Fibroblast of lung (primary cell): Measurements from ENCODE around the gene MAPT. TPM values are rescaled to one million over a fixed set of nuclear protein-coding genes. Genes with fewer than 3 reads are reported as not detected.

Experiments
- DNase-seq, 2 donors: peaks; one replicate each; pipeline versions ENCODE4 v3.0.0 to v3.0.0-alpha.2; 2010; ENCODE audit warnings: low read depth in 2 of 2
- H2AFZ ChIP-seq: 2 replicates; pipeline ENCODE4 v1.5.1; 2012; ENCODE audit warnings: low read length, control low read depth, inconsistent platforms
- H3K27ac ChIP-seq: 2 replicates; pipeline ENCODE4 v1.5.1; 2011; ENCODE audit warnings: low read length, control low read depth; ENCODE audit not compliant: insufficient read depth
- H3K27me3 ChIP-seq: 2 replicates; pipeline ENCODE4 v1.5.1; 2011; ENCODE audit warnings: mild to moderate bottlenecking, low read length; ENCODE audit not compliant: control insufficient read depth, insufficient read depth
- H3K36me3 ChIP-seq: 2 replicates; pipeline ENCODE4 v1.5.1; 2011; ENCODE audit warnings: low read length; ENCODE audit not compliant: control insufficient read depth, insufficient read depth
- H3K4me1 ChIP-seq: 2 replicates; pipeline ENCODE4 v1.5.1; 2011; ENCODE audit warnings: low read length; ENCODE audit not compliant: control insufficient read depth, insufficient read depth; ENCODE audit errors: extremely low read depth
- H3K4me2 ChIP-seq: 2 replicates; pipeline ENCODE4 v1.5.1; 2011; ENCODE audit warnings: low read length, control low read depth; ENCODE audit not compliant: insufficient read depth; ENCODE audit errors: extremely low read depth
- H3K4me3 ChIP-seq, 4 experiments: fragments of 200-600 bp in 1 of 4; sonication (generic) in 1 of 4; replicated peaks in 1 of 4; 2 replicates each; pipeline ENCODE4 v1.5.1; 2011 to 2016; ENCODE audit warnings: low read length in 4 of 4, low read depth in 3 of 4, mild to moderate bottlenecking in 3 of 4, control low read depth in 2 of 4, inconsistent platforms in 1 of 4, mixed read lengths in 1 of 4; ENCODE audit not compliant: insufficient read depth in 1 of 4; ENCODE audit errors: control extremely low read depth in 1 of 4
- H3K79me2 ChIP-seq: 2 replicates; pipeline ENCODE4 v1.5.1; 2012; ENCODE audit warnings: mild to moderate bottlenecking, low read length, inconsistent platforms; ENCODE audit not compliant: control insufficient read depth, insufficient read depth
- H3K9ac ChIP-seq: 2 replicates; pipeline ENCODE4 v1.5.1; 2011; ENCODE audit warnings: mild to moderate bottlenecking, low read length, control low read depth; ENCODE audit not compliant: insufficient read depth
- H3K9me3 ChIP-seq: 2 replicates; pipeline ENCODE4 v1.5.1; 2012; ENCODE audit warnings: low read depth, low read length; ENCODE audit not compliant: control insufficient read depth, insufficient read depth
- H4K20me1 ChIP-seq: 2 replicates; pipeline ENCODE4 v1.5.1; 2011; ENCODE audit warnings: low read length; ENCODE audit not compliant: control insufficient read depth, insufficient read depth; ENCODE audit errors: extremely low read depth
- CTCF ChIP-seq, 2 donors: IDR thresholded peaks in 1 of 2; conservative IDR thresholded peaks in 1 of 2; 1 replicate in 1 of 2; 2 replicates in 1 of 2; pipeline ENCODE4 v1.5.1; 2011 to 2012; ENCODE audit warnings: low read length in 2 of 2, control low read depth in 1 of 2, inconsistent platforms in 1 of 2, low read depth in 1 of 2, mild to moderate bottlenecking in 1 of 2
- EZH2 ChIP-seq: IDR thresholded peaks from 2 replicates; pipeline ENCODE4 v1.5.1; 2012; ENCODE audit warnings: low read length, control low read depth, mild to moderate bottlenecking; ENCODE audit errors: missing control alignments
- polyA plus RNA-seq, 2 donors: library from polyadenylated mRNA; depleted of rRNA in 1 of 2; stranded (reverse) in 1 of 2; unstranded in 1 of 2; fragments of >200 nt; gene quantifications; 2 replicates each; pipeline ENCODE4 v1.2.1, GENCODE V29; 2011 to 2012; ENCODE audit warnings: missing spikeins in 1 of 2
- total RNA-seq: library from RNA; depleted of rRNA; stranded (reverse); fragments of >200 nt; gene quantifications from 2 replicates; pipeline ENCODE4 v1.2.1, GENCODE V29; 2014

MAPT gene
- total and polyA plus RNA-seq, 2 donors (not counting 1 experiment from before 2014, with no cell fraction given) = 0.09 to 0.50 TPM

GRCh38 chr17:46010597-46011186 is 116.3 kb downstream of the MAPT start:
- Histone ChIP-seq H3K4me3 (no peak overlapping the region), H3K9me3 (no peaks in the 10 kb centered on the region), H3K4me2 (no peak overlapping the region), H3K4me1 (peaks cover 10% of the 10 kb centered on the region), H3K27me3 (no peaks in the 10 kb centered on the region), H3K27ac (no peak overlapping the region), H3K9ac (no peak overlapping the region), H3K36me3 (no peaks in the 10 kb centered on the region), H3K79me2 (no peaks in the 10 kb centered on the region), H4K20me1 (no peaks in the 10 kb centered on the region), H2AFZ (no peak overlapping the region)
- DNase-seq = no peak
- TF ChIP-seq EZH2 (no peak), CTCF (conservative IDR thresholded peaks at IDR 0.05 in 1 of 2, IDR thresholded peaks at IDR 0.05 in 1 of 2; ENCODE audit: low read depth in 1 of 2, low read length in 2 of 2) (no peak)

GRCh38 chr17:46011711-46012505 is 117.6 kb downstream of the MAPT start:
- no peaks in the 10 kb centered on the region for H4K20me1 ChIP-seq
- H3K9ac ChIP-seq = no peak overlapping the region
- no peak overlapping the region for H3K4me3 ChIP-seq
- no peak for DNase-seq
- H3K27ac ChIP-seq = no peak overlapping the region
- H3K79me2 ChIP-seq = no peaks in the 10 kb centered on the region
- TF ChIP-seq CTCF (conservative IDR thresholded peaks at IDR 0.05 in 1 of 2, IDR thresholded peaks at IDR 0.05 in 1 of 2; ENCODE audit: low read depth in 1 of 2, low read length in 2 of 2) (no peak), EZH2 (no peak)
- no peaks in the 10 kb centered on the region for H3K27me3 ChIP-seq
- H3K36me3 ChIP-seq = no peaks in the 10 kb centered on the region
- H3K9me3 ChIP-seq = no peaks in the 10 kb centered on the region
- H2AFZ ChIP-seq = no peak overlapping the region
- no peak overlapping the region for H3K4me2 ChIP-seq
- H3K4me1 ChIP-seq = peaks cover 10% of the 10 kb centered on the region

- Histone ChIP-seq H3K9me3 (no peaks in the 10 kb centered on the region), H4K20me1 (no peaks in the 10 kb centered on the region), H3K4me3 (no peak overlapping the region), H3K79me2 (no peaks in the 10 kb centered on the region), H3K4me2 (no peak overlapping the region), H2AFZ (no peak overlapping the region), H3K36me3 (no peaks in the 10 kb centered on the region), H3K27me3 (no peaks in the 10 kb centered on the region), H3K9ac (no peak overlapping the region), H3K4me1 (peaks cover 10% of the 10 kb centered on the region), H3K27ac (no peak overlapping the region)
- no peak for DNase-seq
- no peak for TF ChIP-seq EZH2
- no peak for TF ChIP-seq CTCF (conservative IDR thresholded peaks at IDR 0.05 in 1 of 2, IDR thresholded peaks at IDR 0.05 in 1 of 2; ENCODE audit: low read depth in 1 of 2, low read length in 2 of 2)
These were observed 118.2 kb downstream of the MAPT start for GRCh38 chr17:46012506-46013079.
